A549 (cell line): Measurements from ENCODE around the gene TP53RK.

ENCODE experiments used
- CEBPB ChIP-seq, 2 experiments: fragments of >200 bp in 1 of 2; sonication (Bioruptor Twin) in 1 of 2; formaldehyde crosslinking in 1 of 2; IDR thresholded peaks; 2 replicates each; pipeline ENCODE4 v1.6.1; 2012 to 2016
- CTCF ChIP-seq: fragments of >200 bp; sonication (Bioruptor Twin); formaldehyde crosslinking; IDR thresholded peaks from 3 replicates; pipeline ENCODE4 v1.5.1; 2016
- EP300 ChIP-seq, 2 experiments: fragments of >200 bp; sonication (Bioruptor Twin); formaldehyde crosslinking; IDR thresholded peaks; 2 replicates in 1 of 2; 3 replicates in 1 of 2; pipeline ENCODE4 v1.6.1; 2016 to 2017
- ESRRA ChIP-seq: fragments of 150-350 bp; IDR thresholded peaks from 2 replicates; pipeline ENCODE4 v1.6.1; 2014; ENCODE audit warnings: mild to moderate bottlenecking, low read length, borderline replicate concordance
- HDAC2 ChIP-seq: fragments of 200-600 bp; sonication (generic); IDR thresholded peaks from 2 replicates; pipeline ENCODE4 v1.6.1; 2016
- HMGXB4 ChIP-seq: fragments of 250-450 bp; sonication (Bioruptor Pico); IDR thresholded peaks from 2 replicates; pipeline ENCODE4 v1.5.0; 2021; ENCODE audit warnings: mild to moderate bottlenecking, moderate library complexity, borderline replicate concordance
- KDM5A ChIP-seq: fragments of 200-600 bp; sonication (generic); IDR thresholded peaks from 2 replicates; pipeline ENCODE4 v1.6.1; 2016; ENCODE audit warnings: antibody characterized with exemption, mild to moderate bottlenecking
- POLR2A ChIP-seq: IDR thresholded peaks from 2 replicates; pipeline ENCODE4 v1.6.1; 2012; ENCODE audit warnings: mild to moderate bottlenecking, low read length
- TF ChIP-seq, protein P1 (sequence below): fragments of 450-650 bp; IDR thresholded peaks from 2 replicates; pipeline ENCODE4 v1.6.1; 2014; ENCODE audit warnings: antibody characterized with exemption
- TF ChIP-seq, protein P2 (sequence below): IDR thresholded peaks from 2 replicates; pipeline ENCODE4 v1.6.1; 2012; ENCODE audit warnings: low read depth, borderline replicate concordance

- TF ChIP-seq, protein P1, sequence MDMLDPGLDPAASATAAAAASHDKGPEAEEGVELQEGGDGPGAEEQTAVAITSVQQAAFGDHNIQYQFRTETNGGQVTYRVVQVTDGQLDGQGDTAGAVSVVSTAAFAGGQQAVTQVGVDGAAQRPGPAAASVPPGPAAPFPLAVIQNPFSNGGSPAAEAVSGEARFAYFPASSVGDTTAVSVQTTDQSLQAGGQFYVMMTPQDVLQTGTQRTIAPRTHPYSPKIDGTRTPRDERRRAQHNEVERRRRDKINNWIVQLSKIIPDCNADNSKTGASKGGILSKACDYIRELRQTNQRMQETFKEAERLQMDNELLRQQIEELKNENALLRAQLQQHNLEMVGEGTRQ = no peak
- TF ChIP-seq CTCF (no peak), HDAC2 (no peak), POLR2A (no peak), EP300 (IDR thresholded peaks at IDR 0.05) (no peak), HMGXB4 (CRISPR knock-in tag) (no peak), CEBPB (IDR thresholded peaks at IDR 0.05) (no peak), KDM5A (no peak), ESRRA (no peak)
- TF ChIP-seq, protein P2, sequence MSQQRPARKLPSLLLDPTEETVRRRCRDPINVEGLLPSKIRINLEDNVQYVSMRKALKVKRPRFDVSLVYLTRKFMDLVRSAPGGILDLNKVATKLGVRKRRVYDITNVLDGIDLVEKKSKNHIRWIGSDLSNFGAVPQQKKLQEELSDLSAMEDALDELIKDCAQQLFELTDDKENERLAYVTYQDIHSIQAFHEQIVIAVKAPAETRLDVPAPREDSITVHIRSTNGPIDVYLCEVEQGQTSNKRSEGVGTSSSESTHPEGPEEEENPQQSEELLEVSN = no peak
These were observed 31.6 kb downstream of the TP53RK start for GRCh38 chr20:46657618-46658017.
